Panc1 (cell line): ENCODE measurements around the gene PSME1.

ENCODE experiments used
- CTCF ChIP-seq: fragments of 450-650 bp; IDR thresholded peaks from 2 replicates; pipeline ENCODE4 v1.5.1; 2017; ENCODE audit warnings: mild to moderate bottlenecking
- POLR2AphosphoS5 ChIP-seq: IDR thresholded peaks from 2 replicates; pipeline ENCODE4 v1.6.1; 2012; ENCODE audit warnings: mild to moderate bottlenecking, low read depth, low read length, moderate library complexity
- REST ChIP-seq, 2 experiments: IDR thresholded peaks; 2 replicates each; pipeline ENCODE4 v1.6.1; 2011 to 2012; ENCODE audit warnings: low read depth in 2 of 2, control low read depth in 1 of 2, low read length in 1 of 2, mild to moderate bottlenecking in 1 of 2, moderate library complexity in 1 of 2; ENCODE audit not compliant: insufficient read depth in 1 of 2
- TCF7L2 ChIP-seq: IDR thresholded peaks from 2 replicates; pipeline ENCODE4 v1.6.1; 2011; ENCODE audit warnings: mild to moderate bottlenecking, low read depth, low read length, inconsistent platforms

- no peak for TF ChIP-seq CTCF
- TF ChIP-seq REST (IDR thresholded peaks at IDR 0.05; ENCODE audit: insufficient read depth in 1 of 2, low read depth in 2 of 2, low read length in 1 of 2), result no peak
- TF ChIP-seq TCF7L2, result no peak
- TF ChIP-seq POLR2AphosphoS5, result no peak; the same call in 1 of the 2 replicates
Observed at GRCh38 chr14:24093207-24093900, 42.6 kb upstream of the PSME1 start.
